ENCODE measurements around the gene INMT. TPM values are rescaled to one million over a fixed set of nuclear protein-coding genes. Genes with fewer than 3 reads are reported as not detected.

Gene INMT
- total and polyA plus RNA-seq, 12 donors = 12.3 to 57.3 (median 26.9) TPM

GRCh38 chr7:30771174-30771879, 19.4 kb downstream of the INMT start, which contains the start of gene MINDY4:
TSS of gene MINDY4 (plus strand) at chr7:30771417. CDS start at chr7:30771494, 77 bp downstream.
- Histone ChIP-seq H3K4me3 (peak within 1 kb of the TSS; percentile 56 to 87 (median 80)), H3K27me3 (no peaks in the 10 kb centered on the region), H3K9me3 (no peaks in the 10 kb centered on the region), H3K36me3 (no peaks in the 10 kb centered on the region), H3K27ac (peak within 1 kb of the TSS; percentile 72 to 91 (median 87)), H3K4me1 (peaks cover 2 to 30% (median 16%) of the 10 kb centered on the region in 9 donors)
- DNase-seq (peak; percentile 87 to 89), ATAC-seq (peak; percentile 95 to 98 (median 97))
- TF ChIP-seq CTCF (IDR thresholded peaks at IDR 0.05) = peak in 1 of 9 donors; percentile 22
- intact Hi-C loops (cut with DNase I) = no loop called here
- 2 to 3% methylated on average over 58 to 62 of the region's 62 CpGs for WGBS, 2 donors

- peak overlapping the region; percentile 56 to 87 (median 80) for H3K4me3 ChIP-seq
- H3K27ac ChIP-seq = peak overlapping the region; percentile 72 to 91 (median 87)
- H3K27me3 ChIP-seq = no peaks in the 10 kb centered on the region
- no peaks in the 10 kb centered on the region for H3K9me3 ChIP-seq
- peak in 5 of 8 donors; percentile 1 to 20 (median 9) for ATAC-seq
- no peak for TF ChIP-seq CTCF (IDR thresholded peaks at IDR 0.05)
- peaks cover 0 to 4% (median 0%) of the 10 kb centered on the region in 9 donors for H3K36me3 ChIP-seq
- peaks cover 2 to 30% (median 16%) of the 10 kb centered on the region in 9 donors for H3K4me1 ChIP-seq
- WGBS, 2 donors = 6 to 8% methylated on average over 15 of the region's 15 CpGs
- DNase-seq = no peak
- intact Hi-C loops (cut with DNase I) = no loop called here
Measured at GRCh38 chr7:30771880-30772425, 20.0 kb downstream of the INMT start.

- Histone ChIP-seq H3K4me1 (peaks cover 2 to 29% (median 16%) of the 10 kb centered on the region in 9 donors), H3K27ac (no peak overlapping the region), H3K27me3 (no peaks in the 10 kb centered on the region), H3K9me3 (no peaks in the 10 kb centered on the region), H3K36me3 (peaks cover 0 to 4% (median 0%) of the 10 kb centered on the region in 9 donors), H3K4me3 (no peak overlapping the region)
- intact Hi-C loops (cut with DNase I) = no loop called here
- ATAC-seq (no peak), DNase-seq (no peak)
- no peak for TF ChIP-seq CTCF (IDR thresholded peaks at IDR 0.05)
- 80% methylated on average over 6 of the region's 6 CpGs for WGBS, 2 donors
Measured at GRCh38 chr7:30772984-30773383, 21.0 kb downstream of the INMT start.

- no peaks in the 10 kb centered on the region for H3K9me3 ChIP-seq
- H3K27ac ChIP-seq = no peak overlapping the region
- no peaks in the 10 kb centered on the region for H3K27me3 ChIP-seq
- ATAC-seq = no peak
- H3K36me3 ChIP-seq = peaks cover 0 to 31% (median 0%) of the 10 kb centered on the region in 9 donors
- DNase-seq = no peak
- H3K4me3 ChIP-seq = no peak overlapping the region
- H3K4me1 ChIP-seq = peaks cover 4 to 51% (median 33%) of the 10 kb centered on the region in 9 donors
- no peak for TF ChIP-seq CTCF (IDR thresholded peaks at IDR 0.05)
- intact Hi-C loops (cut with DNase I) = no loop called here
Measured at GRCh38 chr7:30775992-30776391, 24.1 kb downstream of the INMT start.
